Stomach (tissue), 9 donors: ENCODE measurements around the gene UGT2B11. TPM values are rescaled to one million over a fixed set of nuclear protein-coding genes. Genes with fewer than 3 reads are reported as not detected.
"Not testable (repeated sequence)": the region's sequence is repeated elsewhere in the genome, so short reads cannot be mapped to it uniquely, and the experiment has no call there.

ENCODE experiments used
- DNase-seq, 2 donors: peaks; one replicate each; pipeline versions ENCODE4 v3.0.0 to v3.0.0-alpha.2; 2013 to 2019
- H3K27ac ChIP-seq, 5 donors: fragments of 200-600 bp in 4 of 5; sonication (generic) in 4 of 5; one replicate each; pipeline ENCODE4 v1.5.1; 2013 to 2019; ENCODE audit warnings: mild to moderate bottlenecking in 1 of 5, moderate library complexity in 1 of 5
- H3K27me3 ChIP-seq, 3 donors: fragments of 200-600 bp; sonication (generic); one replicate each; pipeline ENCODE4 v1.5.1; 2017 to 2019; ENCODE audit warnings: mixed run types in 1 of 3
- H3K36me3 ChIP-seq, 4 donors: fragments of 200-600 bp; sonication (generic); 1 replicate in 3 of 4; 2 replicates in 1 of 4; pipeline ENCODE4 v1.5.1; 2016 to 2019
- H3K4me1 ChIP-seq, 4 donors: fragments of 200-600 bp; sonication (generic); one replicate each; pipeline ENCODE4 v1.5.1; 2016 to 2019
- H3K4me3 ChIP-seq, 4 donors: fragments of 200-600 bp; sonication (generic) in 3 of 4; one replicate each; pipeline ENCODE4 v1.5.1; 2016 to 2019; ENCODE audit warnings: mild to moderate bottlenecking in 1 of 4
- H3K9me3 ChIP-seq, 4 donors: fragments of 200-600 bp; sonication (generic); one replicate each; pipeline ENCODE4 v1.5.1; 2016 to 2019
- CTCF ChIP-seq, 7 experiments: fragments of 450-650 bp in 4 of 7; fragments of 200-600 bp in 3 of 7; sonication (generic) in 3 of 7; IDR thresholded peaks; one replicate each; pipeline ENCODE4 v1.5.1; 2016 to 2019; ENCODE audit warnings: antibody characterized with exemption in 7 of 7, control low read depth in 2 of 7, mild to moderate bottlenecking in 1 of 7
- EP300 ChIP-seq: sonication (generic); formaldehyde crosslinking; IDR thresholded peaks from one replicate; pipeline ENCODE4 v1.6.1; 2017; ENCODE audit warnings: antibody characterized with exemption
- POLR2A ChIP-seq, 4 donors: fragments of 450-650 bp; IDR thresholded peaks; one replicate each; pipeline ENCODE4 v1.6.1; 2016; ENCODE audit warnings: antibody characterized with exemption in 4 of 4, control low read depth in 2 of 4, mild to moderate bottlenecking in 1 of 4, moderate library complexity in 1 of 4
- POLR2AphosphoS5 ChIP-seq, 3 donors: sonication (generic); formaldehyde crosslinking; IDR thresholded peaks; one replicate each; pipeline ENCODE4 v1.6.1; 2016; ENCODE audit warnings: antibody characterized with exemption in 3 of 3
- WGBS, 5 donors: extraction: QIAGEN DNeasy Blood & Tissue Kit in 3 of 5; methylation state at CpG; one replicate each; pipeline versions ENCODE4 v1.1.5 to v1.1.7; 2013 to 2018; 5-methylcytosine and 5-hydroxymethylcytosine counted together
- intact Hi-C: fragments of 100-400 bp; cut with DNase I; formaldehyde crosslinking; loops from one replicate; pipeline ENCODE4 v1.15.1; 2023; ENCODE audit warnings: low total_unique reads
- polyA plus RNA-seq, 3 donors: library from polyadenylated mRNA; stranded (reverse); fragments of 200-250 nt; gene quantifications; one replicate each; pipeline ENCODE4 v1.2.3, GENCODE V29; 2013
- total RNA-seq, 5 donors: library from RNA; depleted of rRNA; stranded (reverse); fragments of >200 nt; gene quantifications; one replicate each; pipeline versions ENCODE4 v1.1.0 to v1.2.3, GENCODE V29; 2014 to 2016
- donor health status: healthy with polysubstance abuse.
- donor health status: Bipolar disorder and iron deficiency.
- donor health status: healthy.

UGT2B11 gene
- total and polyA plus RNA-seq, 8 donors, result 0.29 TPM; not detected in 7

GRCh38 chr4:69170233-69171134 lies 44.1 kb downstream of the UGT2B11 start:
- H3K36me3 ChIP-seq, H3K4me3 ChIP-seq, H3K27ac ChIP-seq, H3K4me1 ChIP-seq, H3K27me3 ChIP-seq, H3K9me3 ChIP-seq: not testable (repeated sequence)
- TF ChIP-seq CTCF (IDR thresholded peaks at IDR 0.05), result peak in 4 of 7 experiments; percentile 8 to 52 (median 30)
- intact Hi-C loops, result loop anchor here (10.0 kb wide), 1 partner anchor 676 kb away; no protein-coding TSS in a partner anchor
- WGBS, 5 donors, result 0 to 46% (median 30%) methylated on average over 2 of the region's 2 CpGs
- peak; percentile 57 to 65 for DNase-seq

- intact Hi-C loops, H3K27ac ChIP-seq, H3K4me1 ChIP-seq, H3K36me3 ChIP-seq, DNase-seq, H3K27me3 ChIP-seq, H3K4me3 ChIP-seq, H3K9me3 ChIP-seq: not testable (repeated sequence)
- 67 to 93% (median 85%) methylated on average over 4 of the region's 4 CpGs for WGBS, 5 donors
Observed at GRCh38 chr4:69169171-69169570, 45.4 kb downstream of the UGT2B11 start.

- WGBS, 5 donors, result 69 to 79% (median 71%) methylated on average over 2 of the region's 2 CpGs
- intact Hi-C loops, result no loop called here
- DNase-seq, result no peak
- Histone ChIP-seq H3K4me1 (no peaks in the 10 kb centered on the region), H3K36me3 (no peaks in the 10 kb centered on the region), H3K4me3 (no peak overlapping the region), H3K27me3 (no peaks in the 10 kb centered on the region), H3K27ac (no peak overlapping the region), H3K9me3 (no peaks in the 10 kb centered on the region)
- TF ChIP-seq CTCF (IDR thresholded peaks at IDR 0.05) (no peak), POLR2AphosphoS5 (IDR thresholded peaks at IDR 0.05) (no peak)
Observed at GRCh38 chr4:69167300-69167699, 47.2 kb downstream of the UGT2B11 start.

GRCh38 chr4:69166376-69166775 lies 48.2 kb downstream of the UGT2B11 start:
- H3K27ac ChIP-seq, DNase-seq, intact Hi-C loops, H3K9me3 ChIP-seq, H3K4me1 ChIP-seq, H3K4me3 ChIP-seq, H3K27me3 ChIP-seq, H3K36me3 ChIP-seq: not testable (repeated sequence)
- WGBS, 5 donors, result 48 to 86% (median 83%) methylated on average over 4 of the region's 4 CpGs

GRCh38 chr4:69165707-69166106 lies 48.8 kb downstream of the UGT2B11 start:
- DNase-seq, H3K4me3 ChIP-seq, intact Hi-C loops, H3K27me3 ChIP-seq, H3K27ac ChIP-seq, H3K9me3 ChIP-seq, H3K4me1 ChIP-seq, H3K36me3 ChIP-seq: not testable (repeated sequence)
- 76 to 89% (median 82%) methylated on average over 1 of the region's 1 CpG for WGBS, 5 donors

- H3K27me3 ChIP-seq, result no peaks in the 10 kb centered on the region
- 74 to 91% (median 82%) methylated on average over 2 of the region's 2 CpGs for WGBS, 5 donors
- no peaks in the 10 kb centered on the region for H3K9me3 ChIP-seq
- no peaks in the 10 kb centered on the region for H3K36me3 ChIP-seq
- DNase-seq, result no peak
- H3K4me1 ChIP-seq, result no peaks in the 10 kb centered on the region
- H3K27ac ChIP-seq, result no peak overlapping the region
- intact Hi-C loops, result no loop called here
- TF ChIP-seq POLR2AphosphoS5 (IDR thresholded peaks at IDR 0.05) (no peak), CTCF (IDR thresholded peaks at IDR 0.05) (no peak), EP300 (no peak), POLR2A (IDR thresholded peaks at IDR 0.05) (no peak)
- H3K4me3 ChIP-seq, result no peak overlapping the region
Observed at GRCh38 chr4:69156913-69157312, 57.6 kb downstream of the UGT2B11 start.
